Caco-2 (cell line): ENCODE results near the gene TRPV5. TPM values are rescaled to one million over a fixed set of nuclear protein-coding genes. Genes with fewer than 3 reads are reported as not detected.
A peak's percentile ranks its signal among the peaks of the same experiment; 100 is the strongest.

ENCODE experiments used
- BruUV-seq: library from RNA; stranded (reverse); fragments of 400-500 nt; replicated peaks from 2 replicates; lab custom pipeline; 2021; lab: Mats Ljungman, UMichigan
- CTCF ChIA-PET: fragments of 300-600 bp; sonication (Branson Sonifier 250); formaldehyde crosslinking; loops from one replicate; lab custom pipeline; 2022; ENCODE audit warnings: antibody characterized with exemption; lab: Charles Lee
- POLR2A ChIA-PET: fragments of 300-600 bp; sonication (Branson Sonifier 250); formaldehyde crosslinking; loops from one replicate; lab custom pipeline; 2022; ENCODE audit warnings: antibody characterized with exemption; lab: Charles Lee
- DNase-seq, 2 experiments: peaks; one replicate each; pipeline versions ENCODE4 v3.0.0 to v3.0.0-alpha.2; 2020 to 2022
- H3K27me3 ChIP-seq: replicated peaks from 2 replicates; pipeline ENCODE4 v1.6.0; 2011; ENCODE audit warnings: low read length; ENCODE audit not compliant: control insufficient read depth, insufficient read depth
- H3K36me3 ChIP-seq: 2 replicates; pipeline ENCODE4 v1.5.1; 2011; ENCODE audit warnings: low read length; ENCODE audit not compliant: control insufficient read depth, insufficient read depth
- H3K4me1 ChIP-seq: fragments of 250-450 bp; sonication (Bioruptor Pico); 2 replicates; pipeline ENCODE4 v1.5.1; 2020; ENCODE audit warnings: mild to moderate bottlenecking
- H3K4me3 ChIP-seq: 2 replicates; pipeline ENCODE4 v1.5.1; 2011; ENCODE audit warnings: low read depth, mild to moderate bottlenecking, control low read depth, low read length
- H3K9me3 ChIP-seq: fragments of 250-450 bp; sonication (Bioruptor Pico); 2 replicates; pipeline ENCODE4 v1.5.1; 2020; ENCODE audit warnings: mild to moderate bottlenecking, moderate library complexity
- H3K27ac Mint-ChIP-seq: one replicate; pipeline ENCODE4 v1.8.0; 2022; ENCODE audit warnings: mixed read lengths; ENCODE audit not compliant: unreplicated experiment
- H3K27me3 Mint-ChIP-seq: one replicate; pipeline ENCODE4 v1.8.0; 2022; ENCODE audit warnings: mixed read lengths; ENCODE audit not compliant: insufficient read depth, unreplicated experiment
- H3K36me3 Mint-ChIP-seq: one replicate; pipeline ENCODE4 v1.8.0; 2022; ENCODE audit warnings: mild to moderate bottlenecking, mixed read lengths; ENCODE audit not compliant: insufficient read depth, unreplicated experiment
- H3K4me1 Mint-ChIP-seq: one replicate; pipeline ENCODE4 v1.8.0; 2022; ENCODE audit warnings: low read depth, mixed read lengths; ENCODE audit not compliant: unreplicated experiment
- H3K4me3 Mint-ChIP-seq: one replicate; pipeline ENCODE4 v1.8.0; 2022; ENCODE audit warnings: mild to moderate bottlenecking, moderate library complexity, mixed read lengths; ENCODE audit not compliant: unreplicated experiment
- H3K9me3 Mint-ChIP-seq: one replicate; pipeline ENCODE4 v1.8.0; 2022; ENCODE audit warnings: mixed read lengths; ENCODE audit not compliant: unreplicated experiment
- CTCF ChIP-seq, 2 experiments: fragments of 200-600 bp in 1 of 2; IDR thresholded peaks; 1 replicate in 1 of 2; 2 replicates in 1 of 2; pipeline versions ENCODE4 v1.5.1 to v1.8.0; 2011 to 2022; ENCODE audit warnings: antibody characterized with exemption in 1 of 2, control low read depth in 1 of 2, inconsistent platforms in 1 of 2, low read depth in 1 of 2, low read length in 1 of 2, mild to moderate bottlenecking in 1 of 2, moderate library complexity in 1 of 2; ENCODE audit not compliant: insufficient read depth in 1 of 2, severe bottlenecking in 1 of 2, unreplicated experiment in 1 of 2
- intact Hi-C: fragments of 100-400 bp; cut with micrococcal nuclease; formaldehyde crosslinking; loops from one replicate; pipeline ENCODE4 v1.10.0; 2022; ENCODE audit not compliant: unreplicated experiment
- total RNA-seq: library from RNA; stranded (reverse); gene quantifications from 2 replicates; pipeline ENCODE4 v1.2.3, GENCODE V29; 2022

TRPV5 gene
- total RNA-seq, 1 experiment from 2014 or later = not detected

DNA sequence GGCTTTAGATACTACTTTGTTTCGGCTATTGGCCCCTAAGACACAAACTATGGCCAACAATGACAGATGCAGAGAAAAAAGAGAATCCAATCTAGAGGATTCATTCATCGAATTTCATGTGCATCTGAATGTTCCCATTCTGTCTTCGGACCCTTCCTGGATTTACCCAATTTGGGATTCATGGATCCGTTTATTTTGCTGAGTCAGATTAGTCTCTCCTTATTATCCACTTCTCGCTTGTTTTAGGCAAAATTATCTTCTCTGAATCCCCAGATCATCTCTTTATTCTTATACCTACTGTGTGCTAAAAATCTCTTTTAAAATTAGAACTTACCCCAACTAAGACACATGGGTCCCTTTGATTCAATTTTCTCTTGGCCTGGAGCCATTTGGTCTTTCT lies 54.5 kb downstream of the TRPV5 start:
- Mint-ChIP-seq H3K27me3 (no peaks in the 10 kb centered on the region), H3K27ac (no peak overlapping the region), H3K9me3 (no peaks in the 10 kb centered on the region), H3K36me3 (no peaks in the 10 kb centered on the region), H3K4me3 (no peak overlapping the region), H3K4me1 (no peaks in the 10 kb centered on the region)
- DNase-seq = no peak
- BruUV-seq = no TSS peak
- Histone ChIP-seq H3K27me3 (no peaks in the 10 kb centered on the region), H3K4me1 (peaks cover 13% of the 10 kb centered on the region; the same call in 1 of the 2 replicates), H3K36me3 (no peaks in the 10 kb centered on the region), H3K4me3 (no peak overlapping the region), H3K9me3 (no peaks in the 10 kb centered on the region)
- intact Hi-C loops = no loop called here
- ChIA-PET POLR2A (no interaction called here), CTCF (interaction anchor here (0.8 to 2.2 kb wide), 4 partner anchors 22 to 123 kb away, joined by 3 to 5 read pairs (median 4); no protein-coding TSS in a partner anchor)
- no peak for TF ChIP-seq CTCF (IDR thresholded peaks at IDR 0.05; ENCODE audit: insufficient read depth in 1 of 2, low read depth in 1 of 2, low read length in 1 of 2, severe bottlenecking in 1 of 2, unreplicated experiment in 1 of 2)

DNA sequence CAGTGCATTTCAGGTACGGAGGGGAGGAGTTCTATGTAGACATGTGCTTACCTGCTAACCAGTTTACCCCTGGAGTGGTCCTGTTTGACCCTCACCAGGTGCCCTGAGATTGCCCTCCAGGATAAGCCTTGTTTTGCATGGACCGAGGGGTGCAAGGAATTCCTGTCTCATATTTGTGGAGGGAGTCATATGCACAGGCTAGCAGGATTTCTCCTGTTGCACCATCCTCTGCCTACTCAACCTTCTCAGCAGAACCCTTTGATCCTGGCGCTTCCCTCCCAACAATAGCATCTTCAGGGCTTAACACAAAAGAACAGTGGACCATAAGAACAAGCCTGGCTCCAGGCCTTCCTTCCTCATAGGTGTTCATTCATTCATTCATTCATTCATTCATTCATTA lies 55.2 kb downstream of the TRPV5 start:
- intact Hi-C loops = no loop called here
- Mint-ChIP-seq H3K27ac (no peak overlapping the region), H3K27me3 (no peaks in the 10 kb centered on the region), H3K4me1 (no peaks in the 10 kb centered on the region), H3K36me3 (no peaks in the 10 kb centered on the region), H3K9me3 (no peaks in the 10 kb centered on the region), H3K4me3 (no peak overlapping the region)
- Histone ChIP-seq H3K27me3 (no peaks in the 10 kb centered on the region), H3K4me3 (no peak overlapping the region), H3K4me1 (peaks cover 13% of the 10 kb centered on the region; the same call in 1 of the 2 replicates), H3K36me3 (no peaks in the 10 kb centered on the region), H3K9me3 (no peaks in the 10 kb centered on the region)
- BruUV-seq = no TSS peak
- ChIA-PET CTCF (interaction anchor here (1.2 kb wide), 1 partner anchor 124 kb away, joined by 3 read pairs; no protein-coding TSS in a partner anchor), POLR2A (no interaction called here)
- TF ChIP-seq CTCF (IDR thresholded peaks at IDR 0.05; ENCODE audit: insufficient read depth in 1 of 2, low read depth in 1 of 2, low read length in 1 of 2, severe bottlenecking in 1 of 2, unreplicated experiment in 1 of 2) = no peak
- no peak for DNase-seq

DNA sequence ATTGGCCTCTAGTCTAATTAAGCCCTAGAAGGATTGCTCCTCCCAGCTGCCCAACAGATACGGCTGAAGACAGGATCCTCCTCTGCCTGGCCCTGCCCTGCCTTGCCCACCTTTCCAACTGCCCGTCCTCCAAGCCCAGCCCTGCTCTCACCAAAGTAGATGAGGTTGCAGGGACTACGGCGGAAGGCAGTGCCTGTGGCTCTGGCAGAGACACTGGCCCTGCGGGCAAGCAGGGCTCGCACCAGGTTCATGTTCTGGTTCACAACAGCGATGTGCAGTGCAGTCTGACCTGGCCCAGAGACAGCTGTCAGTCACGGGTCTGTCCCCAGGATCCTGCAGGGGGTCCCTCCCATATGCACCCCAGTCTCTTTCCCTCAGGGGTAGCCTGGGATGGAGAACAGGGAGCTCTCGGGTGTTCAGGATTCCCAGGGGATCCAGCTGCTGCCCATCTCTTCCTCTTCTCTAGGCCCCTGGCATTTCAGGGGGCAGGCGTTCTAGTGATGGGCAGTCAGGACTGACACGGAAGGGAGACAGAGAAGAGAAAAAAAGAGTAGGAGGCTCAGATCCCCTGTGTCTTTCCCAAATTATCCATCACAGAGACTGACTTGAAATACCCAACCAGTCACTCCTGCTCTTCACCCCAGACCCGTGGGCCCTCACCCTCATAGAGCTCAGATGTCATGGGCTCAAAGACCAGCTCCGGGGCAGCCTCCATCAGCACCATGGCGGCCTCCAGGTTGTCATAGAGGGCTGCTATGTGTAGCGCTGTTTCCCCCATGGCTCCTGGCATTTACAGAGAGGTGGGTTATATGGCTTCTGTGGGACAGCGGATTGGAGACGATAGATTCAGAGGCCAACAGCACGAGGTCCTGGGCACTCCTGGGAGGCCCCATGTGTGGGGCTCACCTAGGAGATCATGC lies 56.3 kb downstream of the TRPV5 start:
- no peaks in the 10 kb centered on the region for H3K9me3 Mint-ChIP-seq
- BruUV-seq = no TSS peak

More for the DNA sequence above, 56.3 kb downstream of the TRPV5 start:
- CTCF ChIA-PET = interaction anchor here (0.5 kb wide), 1 partner anchor 1514 kb away, joined by 5 read pairs; no protein-coding TSS in a partner anchor
- no peak overlapping the region for H3K4me3 ChIP-seq
- H3K9me3 ChIP-seq = no peaks in the 10 kb centered on the region
- TF ChIP-seq CTCF (IDR thresholded peaks at IDR 0.05; ENCODE audit: insufficient read depth in 1 of 2, low read depth in 1 of 2, low read length in 1 of 2, severe bottlenecking in 1 of 2, unreplicated experiment in 1 of 2) = no peak
- no peaks in the 10 kb centered on the region for H3K36me3 ChIP-seq
- H3K27me3 ChIP-seq = no peaks in the 10 kb centered on the region
- no peaks in the 10 kb centered on the region for H3K27me3 Mint-ChIP-seq
- H3K27ac Mint-ChIP-seq = no peak overlapping the region
- peaks cover 8% of the 10 kb centered on the region; the same call in 1 of the 2 replicates for H3K4me1 ChIP-seq
- no peaks in the 10 kb centered on the region for H3K4me1 Mint-ChIP-seq
- peak in 1 of 2 experiments; percentile 25 for DNase-seq
- no peaks in the 10 kb centered on the region for H3K36me3 Mint-ChIP-seq
- H3K4me3 Mint-ChIP-seq = no peak overlapping the region
- POLR2A ChIA-PET = no interaction called here
- intact Hi-C loops = no loop called here
